NT2/D1 (cell line): ENCODE results near the gene CREB3.
A peak's percentile ranks its signal among the peaks of the same experiment; 100 is the strongest.

Experiments
- DNase-seq: peaks from one replicate; pipeline ENCODE4 v3.0.0-alpha.2; 2011; ENCODE audit warnings: low read depth, low spot score
- H3K27me3 ChIP-seq: 2 replicates; pipeline ENCODE4 v1.6.0; 2011; ENCODE audit warnings: mild to moderate bottlenecking; ENCODE audit not compliant: insufficient read length, insufficient read depth
- H3K36me3 ChIP-seq: 2 replicates; pipeline ENCODE4 v1.6.1; 2011; ENCODE audit warnings: mild to moderate bottlenecking, low read length, mixed read lengths; ENCODE audit not compliant: insufficient read depth, insufficient read length
- H3K4me1 ChIP-seq: 2 replicates; pipeline ENCODE4 v1.5.1; 2011; ENCODE audit not compliant: insufficient read depth, insufficient read length
- H3K4me3 ChIP-seq: 2 replicates; pipeline ENCODE4 v1.5.1; 2011; ENCODE audit warnings: low read depth; ENCODE audit not compliant: insufficient read length
- H3K9ac ChIP-seq: 2 replicates; pipeline ENCODE4 v1.6.0; 2011; ENCODE audit warnings: low read depth; ENCODE audit not compliant: insufficient read length
- H3K9me3 ChIP-seq: 2 replicates; pipeline ENCODE4 v1.5.1; 2011; ENCODE audit warnings: mild to moderate bottlenecking, low read length; ENCODE audit not compliant: insufficient read depth
- SUZ12 ChIP-seq: IDR thresholded peaks from 2 replicates; pipeline ENCODE4 v1.6.1; 2011; ENCODE audit not compliant: insufficient read length, insufficient read depth; ENCODE audit errors: extremely low read depth
- YY1 ChIP-seq: IDR thresholded peaks from 2 replicates; pipeline ENCODE4 v1.6.1; 2011; ENCODE audit not compliant: insufficient read length, insufficient read depth
- ZNF274 ChIP-seq: IDR thresholded peaks from 2 replicates; pipeline ENCODE4 v1.6.1; 2011; ENCODE audit warnings: mild to moderate bottlenecking, low read depth, low read length

CREB3 gene

GRCh38 chr9:35743452-35743851 is 11.0 kb downstream of the CREB3 start:
- no peak for DNase-seq
- TF ChIP-seq SUZ12 (no peak), YY1 (no peak), ZNF274 (no peak)
- Histone ChIP-seq H3K4me1 (peaks cover 6% of the 10 kb centered on the region), H3K36me3 (peaks cover 90% of the 10 kb centered on the region), H3K9me3 (no peaks in the 10 kb centered on the region), H3K27me3 (no peaks in the 10 kb centered on the region), H3K4me3 (no peak overlapping the region), H3K9ac (no peak overlapping the region)

DNA sequence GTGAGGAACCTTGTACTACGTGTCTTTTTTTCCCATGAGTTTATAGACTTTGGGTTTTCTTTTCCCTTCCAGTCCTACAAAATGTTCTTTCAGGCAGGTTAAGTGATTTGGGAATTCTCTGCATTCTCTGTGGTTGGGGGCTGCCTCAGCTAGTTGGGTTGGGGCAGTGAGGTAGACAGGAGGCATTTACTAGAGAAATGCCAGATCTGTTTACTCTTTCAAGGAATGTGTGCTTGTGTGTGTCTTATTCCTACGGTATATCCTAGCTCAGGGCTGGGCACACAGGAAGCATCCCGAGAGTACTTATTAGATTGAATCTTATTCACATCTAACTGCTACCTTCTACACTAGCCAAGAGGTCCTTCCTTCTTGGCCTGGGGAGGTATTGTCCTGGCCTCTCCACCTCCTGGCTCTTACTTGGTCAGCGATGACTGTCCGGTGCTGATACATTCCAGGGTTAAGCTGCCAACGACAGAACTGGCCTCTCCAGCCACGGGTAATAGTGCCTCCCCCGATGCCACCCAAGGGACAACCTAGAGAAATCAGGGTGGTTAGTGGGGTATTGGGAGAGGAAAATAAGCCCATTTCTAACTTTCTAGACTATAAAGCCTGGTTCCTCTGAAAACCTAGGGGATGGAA is 11.5 kb downstream of the CREB3 start:
- TF ChIP-seq ZNF274, result no peak
- TF ChIP-seq YY1, result no peak
- no peak for TF ChIP-seq SUZ12
- no peak for DNase-seq
- Histone ChIP-seq H3K4me1 (peaks cover 6% of the 10 kb centered on the region), H3K36me3 (peaks cover 85% of the 10 kb centered on the region), H3K9me3 (no peaks in the 10 kb centered on the region), H3K9ac (no peak overlapping the region), H3K27me3 (no peaks in the 10 kb centered on the region), H3K4me3 (no peak overlapping the region)

DNA sequence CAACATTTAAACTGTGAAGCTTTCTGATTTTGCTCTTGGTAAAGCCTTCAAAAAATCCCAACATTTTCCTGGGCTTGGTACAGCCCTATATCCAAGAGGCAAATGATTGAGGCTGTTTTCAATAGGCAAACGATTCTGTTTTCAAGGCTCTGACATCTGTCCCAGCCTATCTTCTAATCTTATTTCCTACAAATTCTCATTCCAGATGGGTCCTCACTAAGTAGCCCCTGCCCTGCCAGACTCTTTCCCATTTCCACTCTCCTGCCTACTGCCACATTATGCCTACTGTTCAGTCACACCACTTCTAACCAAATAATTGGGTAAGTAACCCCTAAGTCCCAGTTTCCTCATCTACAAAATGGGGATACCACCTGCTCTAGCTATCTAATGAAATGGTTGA is 13.1 kb downstream of the CREB3 start:
- H3K4me3 ChIP-seq, result no peak overlapping the region
- TF ChIP-seq ZNF274 (no peak), SUZ12 (no peak), YY1 (no peak)
- no peak overlapping the region for H3K9ac ChIP-seq
- no peaks in the 10 kb centered on the region for H3K9me3 ChIP-seq
- no peak for DNase-seq
- H3K4me1 ChIP-seq, result peaks cover 11% of the 10 kb centered on the region
- H3K36me3 ChIP-seq, result peaks cover 74% of the 10 kb centered on the region
- H3K27me3 ChIP-seq, result no peaks in the 10 kb centered on the region

- Histone ChIP-seq H3K9ac (peak overlapping the region; percentile 1), H3K27me3 (no peaks in the 10 kb centered on the region), H3K36me3 (peaks cover 75% of the 10 kb centered on the region), H3K4me3 (peak overlapping the region; percentile 92), H3K9me3 (no peaks in the 10 kb centered on the region), H3K4me1 (peaks cover 11% of the 10 kb centered on the region)
- no peak for TF ChIP-seq ZNF274
- DNase-seq, result no peak
Measured at GRCh38 chr9:35746583-35746982, 14.1 kb downstream of the CREB3 start.

- Histone ChIP-seq H3K9me3 (no peaks in the 10 kb centered on the region), H3K4me3 (peak overlapping the region; percentile 92), H3K4me1 (peaks cover 11% of the 10 kb centered on the region), H3K9ac (peak overlapping the region; percentile 97), H3K27me3 (no peaks in the 10 kb centered on the region), H3K36me3 (peaks cover 75% of the 10 kb centered on the region)
- TF ChIP-seq YY1, result no peak
- TF ChIP-seq ZNF274, result no peak
- TF ChIP-seq SUZ12, result no peak
- no peak for DNase-seq
Measured at GRCh38 chr9:35748242-35748857, 15.9 kb downstream of the CREB3 start.

DNA sequence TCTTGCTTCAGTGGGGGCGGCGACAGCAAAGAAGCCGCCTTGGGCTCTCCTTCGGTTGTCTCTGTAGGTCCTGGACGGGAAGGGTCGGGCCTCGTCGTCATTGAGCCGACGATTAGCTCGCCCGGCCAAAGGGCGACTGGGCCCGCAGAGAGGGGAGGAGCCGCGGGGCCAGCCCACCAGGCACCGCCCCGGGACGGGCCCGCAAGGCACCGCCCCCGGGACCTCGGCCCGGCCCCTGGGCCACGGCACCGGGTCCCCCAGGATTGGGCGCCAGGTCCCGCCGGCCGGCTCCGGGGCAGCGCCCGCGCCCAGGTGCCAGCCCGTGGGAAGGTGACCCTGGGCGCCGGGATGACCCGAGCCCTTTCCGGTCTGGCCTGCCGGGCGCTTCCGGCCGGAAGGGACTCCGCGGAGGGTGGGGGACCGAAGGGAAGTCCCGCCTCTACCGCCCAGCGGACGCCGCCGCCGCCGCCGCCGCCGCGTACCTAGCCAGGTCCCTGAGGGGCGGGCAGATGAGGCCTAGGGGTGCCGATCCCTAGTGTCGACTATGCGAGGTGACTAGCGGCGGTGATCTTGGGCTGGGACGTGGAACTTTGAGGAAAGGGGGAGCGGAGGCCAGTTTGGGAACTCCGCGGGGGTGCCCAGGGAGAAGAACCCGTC is 16.5 kb downstream of the CREB3 start, which contains the start of the genes GBA2 and RGP1:
Gene GBA2, minus strand, starts transcription at position 371 of the 657 bp plus-strand sequence. CDS start 524 bp downstream, outside the sequence.
Gene RGP1, plus strand, starts transcription at position 430 of the 657 bp plus-strand sequence. CDS start 469 bp downstream, outside the sequence.
- peaks cover 75% of the 10 kb centered on the region for H3K36me3 ChIP-seq
- TF ChIP-seq YY1 (no peak), SUZ12 (no peak), ZNF274 (no peak)
- no peaks in the 10 kb centered on the region for H3K9me3 ChIP-seq
- peak within 1 kb of the TSS; percentile 92 for H3K4me3 ChIP-seq
- no peaks in the 10 kb centered on the region for H3K27me3 ChIP-seq
- H3K4me1 ChIP-seq, result peaks cover 11% of the 10 kb centered on the region
- peak within 1 kb of the TSS; percentile 97 for H3K9ac ChIP-seq
- peak; percentile 51 for DNase-seq

DNA sequence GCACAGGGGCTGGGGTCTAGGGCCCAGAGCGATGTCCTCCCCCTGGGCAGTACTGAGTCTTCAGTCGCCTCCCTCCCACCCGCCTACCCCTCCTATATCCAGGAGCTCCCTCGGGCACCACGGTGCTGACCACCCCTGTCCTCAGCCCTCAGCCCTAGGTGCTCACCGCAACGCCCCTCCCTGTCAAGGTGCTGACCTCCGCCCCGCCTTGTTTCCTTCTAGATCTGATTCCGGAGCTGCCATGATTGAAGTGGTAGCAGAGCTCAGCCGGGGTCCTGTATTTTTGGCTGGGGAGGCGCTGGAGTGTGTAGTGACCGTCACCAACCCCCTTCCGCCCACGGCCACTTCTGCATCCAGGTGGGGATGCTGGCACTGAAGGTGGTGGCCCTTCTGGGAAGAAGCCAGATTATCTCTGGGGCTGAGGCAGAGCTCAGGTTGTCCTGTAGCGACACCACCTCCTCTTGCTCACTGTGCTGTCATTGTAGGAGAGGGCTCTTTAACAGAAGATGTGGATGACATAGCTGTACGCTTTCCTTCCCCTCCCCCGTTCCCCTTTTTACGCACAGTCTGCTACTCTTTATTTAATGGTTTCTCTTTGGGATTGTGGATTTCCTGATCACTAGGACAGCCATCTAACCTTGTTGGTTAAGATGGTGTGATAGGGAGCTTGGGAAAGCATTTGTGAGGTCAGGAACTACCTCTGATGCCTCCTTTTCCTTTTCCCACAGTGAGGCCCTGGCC is 17.2 kb downstream of the CREB3 start:
- Histone ChIP-seq H3K9ac (peak overlapping the region; percentile 97), H3K4me1 (peaks cover 12% of the 10 kb centered on the region), H3K4me3 (peak overlapping the region; percentile 92), H3K9me3 (no peaks in the 10 kb centered on the region), H3K27me3 (no peaks in the 10 kb centered on the region), H3K36me3 (peaks cover 75% of the 10 kb centered on the region)
- no peak for DNase-seq
- TF ChIP-seq SUZ12 (no peak), YY1 (no peak), ZNF274 (no peak)
